Natural killer cell (primary cell): ENCODE results near the gene MEIS2. TPM values are rescaled to one million over a fixed set of nuclear protein-coding genes. Genes with fewer than 3 reads are reported as not detected.

Experiments
- ATAC-seq, 3 donors: fragments of 150-1000 bp in 2 of 3; fragments of 200-7000 bp in 1 of 3; cut with Tn5 transposase; 1 replicate in 1 of 3; 2 replicates in 2 of 3; pipeline ENCODE4 v1.10.0; 2021; ENCODE audit warnings: mild to moderate bottlenecking in 2 of 3, moderate library complexity in 2 of 3
- DNase-seq, 2 donors: peaks; one replicate each; pipeline versions ENCODE4 v3.0.0 to v3.0.0-alpha.2; 2013 to 2021; ENCODE audit warnings: mixed read lengths in 1 of 2
- H3K27ac ChIP-seq: one replicate; pipeline ENCODE4 v1.5.1; 2013; ENCODE audit warnings: mild to moderate bottlenecking, low read length
- H3K27me3 ChIP-seq: one replicate; pipeline ENCODE4 v1.6.1; 2013; ENCODE audit warnings: low read length; ENCODE audit not compliant: control insufficient read depth, insufficient read depth
- H3K36me3 ChIP-seq: one replicate; pipeline ENCODE4 v1.6.1; 2013; ENCODE audit warnings: low read length; ENCODE audit not compliant: control insufficient read depth, insufficient read depth
- H3K4me1 ChIP-seq: one replicate; pipeline ENCODE4 v1.6.1; 2013; ENCODE audit warnings: low read length; ENCODE audit not compliant: control insufficient read depth, insufficient read depth
- H3K4me3 ChIP-seq: one replicate; pipeline ENCODE4 v1.5.1; 2013; ENCODE audit warnings: low read length
- H3K9me3 ChIP-seq: one replicate; pipeline ENCODE4 v1.6.1; 2013; ENCODE audit warnings: low read length; ENCODE audit not compliant: control insufficient read depth, insufficient read depth
- H3K27ac Mint-ChIP-seq, 2 donors: one replicate each; pipeline ENCODE4 v1.8.0; 2022; ENCODE audit warnings: mild to moderate bottlenecking in 2 of 2, mixed read lengths in 2 of 2, moderate library complexity in 1 of 2
- H3K27me3 Mint-ChIP-seq, 2 donors: one replicate each; pipeline ENCODE4 v1.8.0; 2022; ENCODE audit warnings: low read depth in 2 of 2, mixed read lengths in 2 of 2
- H3K36me3 Mint-ChIP-seq: one replicate; pipeline ENCODE4 v1.8.0; 2022; ENCODE audit warnings: mixed read lengths
- H3K4me1 Mint-ChIP-seq, 2 donors: one replicate each; pipeline ENCODE4 v1.8.0; 2022; ENCODE audit warnings: mixed read lengths in 2 of 2
- H3K4me3 Mint-ChIP-seq: one replicate; pipeline ENCODE4 v1.8.0; 2022; ENCODE audit warnings: mild to moderate bottlenecking, moderate library complexity, mixed read lengths
- H3K9me3 Mint-ChIP-seq, 2 donors: one replicate each; pipeline ENCODE4 v1.8.0; 2022; ENCODE audit warnings: mixed read lengths in 2 of 2
- WGBS: methylation state at CpG from one replicate; pipeline ENCODE4 v1.1.7; 2013; ENCODE audit warnings: missing lambda C conversion rate; ENCODE audit not compliant: insufficient coverage; 5-methylcytosine and 5-hydroxymethylcytosine counted together
- intact Hi-C: fragments of 100-400 bp; cut with micrococcal nuclease; formaldehyde crosslinking; loops from one replicate; pipeline ENCODE4 v1.14.2; 2022
- total RNA-seq, 4 donors: library from RNA; stranded (reverse); fragments of 120-200 nt in 1 of 4; gene quantifications; one replicate each; pipeline versions ENCODE4 v1.2.3 to v1.2.4, GENCODE V29; 2013 to 2022
- TF ChIP-seq, protein P1 (sequence below): fragments of 200-600 bp; IDR thresholded peaks from one replicate; pipeline ENCODE4 v1.8.0; 2022; ENCODE audit warnings: antibody characterized with exemption

Gene MEIS2
- total RNA-seq, 3 donors from 2014 or later (not counting 1 experiment from before 2014, with no cell fraction given), result 0.35 TPM; not detected in 2

DNA sequence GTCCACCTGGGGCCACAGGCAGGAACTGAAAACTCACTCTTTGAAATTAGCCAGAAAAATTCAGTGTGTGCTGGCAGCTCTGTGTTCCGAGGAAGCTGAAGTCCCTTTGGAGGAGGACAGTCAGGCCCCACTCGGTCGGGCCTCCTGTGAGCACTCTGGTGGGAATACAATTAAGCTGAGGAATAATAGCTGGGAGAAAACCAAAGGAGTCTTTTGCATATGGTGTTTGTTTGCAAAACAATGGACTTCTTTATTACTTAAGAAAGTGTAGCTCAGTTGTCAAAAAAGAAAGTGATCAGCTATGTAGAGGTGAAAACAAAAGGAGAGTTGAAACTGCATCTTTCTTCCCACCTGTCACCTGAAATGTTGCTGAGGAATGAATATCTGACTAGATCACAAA lies 202.5 kb downstream of the MEIS2 start:
- Mint-ChIP-seq H3K4me1 (no peaks in the 10 kb centered on the region), H3K4me3 (no peak overlapping the region), H3K27ac (no peak overlapping the region), H3K27me3 (peaks cover 0 to 7% of the 10 kb centered on the region in 2 donors), H3K9me3 (peaks cover 0 to 2% of the 10 kb centered on the region in 2 donors), H3K36me3 (no peaks in the 10 kb centered on the region)
- Histone ChIP-seq H3K27ac (no peak overlapping the region), H3K36me3 (no peaks in the 10 kb centered on the region), H3K27me3 (no peaks in the 10 kb centered on the region), H3K4me3 (no peak overlapping the region), H3K4me1 (no peaks in the 10 kb centered on the region), H3K9me3 (no peaks in the 10 kb centered on the region)
- WGBS, result 96% methylated on average over 3 of the region's 3 CpGs
- DNase-seq (no peak), ATAC-seq (no peak)
- TF ChIP-seq, protein P1, sequence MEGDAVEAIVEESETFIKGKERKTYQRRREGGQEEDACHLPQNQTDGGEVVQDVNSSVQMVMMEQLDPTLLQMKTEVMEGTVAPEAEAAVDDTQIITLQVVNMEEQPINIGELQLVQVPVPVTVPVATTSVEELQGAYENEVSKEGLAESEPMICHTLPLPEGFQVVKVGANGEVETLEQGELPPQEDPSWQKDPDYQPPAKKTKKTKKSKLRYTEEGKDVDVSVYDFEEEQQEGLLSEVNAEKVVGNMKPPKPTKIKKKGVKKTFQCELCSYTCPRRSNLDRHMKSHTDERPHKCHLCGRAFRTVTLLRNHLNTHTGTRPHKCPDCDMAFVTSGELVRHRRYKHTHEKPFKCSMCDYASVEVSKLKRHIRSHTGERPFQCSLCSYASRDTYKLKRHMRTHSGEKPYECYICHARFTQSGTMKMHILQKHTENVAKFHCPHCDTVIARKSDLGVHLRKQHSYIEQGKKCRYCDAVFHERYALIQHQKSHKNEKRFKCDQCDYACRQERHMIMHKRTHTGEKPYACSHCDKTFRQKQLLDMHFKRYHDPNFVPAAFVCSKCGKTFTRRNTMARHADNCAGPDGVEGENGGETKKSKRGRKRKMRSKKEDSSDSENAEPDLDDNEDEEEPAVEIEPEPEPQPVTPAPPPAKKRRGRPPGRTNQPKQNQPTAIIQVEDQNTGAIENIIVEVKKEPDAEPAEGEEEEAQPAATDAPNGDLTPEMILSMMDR, result no peak
- intact Hi-C loops, result no loop called here

DNA sequence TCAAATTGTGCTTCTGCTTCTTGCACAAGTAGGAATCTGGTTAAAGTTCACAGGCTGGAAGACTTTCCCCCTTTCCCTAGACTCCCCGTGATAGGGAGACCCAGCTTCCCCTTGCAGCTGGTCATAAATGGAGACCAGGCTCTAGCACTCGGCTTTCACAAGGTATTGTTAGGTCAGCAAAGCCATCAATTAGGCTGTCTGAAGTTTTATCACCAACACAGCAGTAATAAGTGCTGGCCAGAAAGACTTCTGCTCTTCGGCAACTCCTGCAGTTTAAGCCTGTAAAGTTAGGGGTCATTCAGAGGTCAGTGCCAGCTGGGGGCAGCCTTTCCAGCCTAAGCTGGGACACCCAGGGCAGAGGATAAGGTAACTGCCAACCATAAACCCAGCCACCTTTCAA lies 203.4 kb downstream of the MEIS2 start:
- TF ChIP-seq, protein P1, result no peak
- Mint-ChIP-seq H3K27me3 (peaks cover 0 to 7% of the 10 kb centered on the region in 2 donors), H3K27ac (no peak overlapping the region), H3K9me3 (peaks cover 0 to 2% of the 10 kb centered on the region in 2 donors), H3K4me3 (no peak overlapping the region), H3K36me3 (no peaks in the 10 kb centered on the region), H3K4me1 (no peaks in the 10 kb centered on the region)
- DNase-seq (no peak), ATAC-seq (no peak)
- Histone ChIP-seq H3K9me3 (no peaks in the 10 kb centered on the region), H3K4me3 (no peak overlapping the region), H3K4me1 (no peaks in the 10 kb centered on the region), H3K27me3 (no peaks in the 10 kb centered on the region), H3K27ac (no peak overlapping the region), H3K36me3 (no peaks in the 10 kb centered on the region)
- 43% methylated on average over 3 of the region's 3 CpGs for WGBS
- intact Hi-C loops, result no loop called here

DNA sequence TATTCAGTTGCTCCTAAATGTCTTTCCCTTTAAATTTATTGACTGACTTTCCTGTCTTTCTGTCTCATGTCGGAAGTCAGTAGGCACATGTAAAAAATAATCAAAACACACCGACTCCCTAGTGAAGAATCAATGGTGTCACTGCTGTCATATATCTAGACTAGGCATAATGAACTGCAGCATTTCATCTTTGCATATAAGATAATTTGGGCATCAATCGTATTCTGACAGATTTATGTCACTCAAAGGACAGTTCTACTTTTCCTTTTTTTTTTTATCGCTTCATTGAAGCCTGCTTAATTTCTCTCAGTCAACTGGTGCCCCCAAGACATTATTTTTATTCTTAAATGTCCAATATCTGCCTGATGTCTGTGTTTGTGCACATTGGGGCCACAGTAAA lies 206.3 kb downstream of the MEIS2 start:
- Mint-ChIP-seq H3K36me3 (no peaks in the 10 kb centered on the region), H3K4me3 (no peak overlapping the region), H3K9me3 (peaks cover 0 to 2% of the 10 kb centered on the region in 2 donors), H3K27me3 (peaks cover 5 to 18% of the 10 kb centered on the region in 2 donors), H3K27ac (no peak overlapping the region), H3K4me1 (no peaks in the 10 kb centered on the region)
- H3K4me1 ChIP-seq, result no peaks in the 10 kb centered on the region
- ATAC-seq (no peak), DNase-seq (no peak)
- H3K36me3 ChIP-seq, result no peaks in the 10 kb centered on the region
- 76% methylated on average over 3 of the region's 4 CpGs for WGBS
- TF ChIP-seq, protein P1, result no peak
- no peak overlapping the region for H3K27ac ChIP-seq
- no peak overlapping the region for H3K4me3 ChIP-seq
- H3K9me3 ChIP-seq, result no peaks in the 10 kb centered on the region
- intact Hi-C loops, result no loop called here
- peaks cover 5% of the 10 kb centered on the region for H3K27me3 ChIP-seq

DNA sequence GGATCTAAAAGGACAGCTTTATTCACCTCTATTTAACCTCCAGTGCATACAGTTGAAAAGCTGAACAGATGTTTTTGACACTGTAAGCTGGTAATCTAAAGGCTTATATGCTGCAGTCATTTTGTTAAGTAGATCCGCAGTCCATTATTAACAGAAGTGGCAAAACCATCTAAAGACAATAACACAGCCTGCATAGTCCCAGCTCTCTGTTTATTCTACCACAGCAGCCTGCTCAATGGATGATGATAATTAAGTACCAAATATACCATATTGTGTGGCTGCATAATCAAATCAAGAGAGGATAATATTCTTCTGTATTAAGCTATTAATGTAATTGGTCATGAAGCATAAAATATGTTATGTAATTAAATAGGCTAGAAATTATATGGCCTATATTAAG lies 207.1 kb downstream of the MEIS2 start:
- DNase-seq (no peak), ATAC-seq (no peak)
- no peaks in the 10 kb centered on the region for H3K36me3 ChIP-seq
- Mint-ChIP-seq H3K4me3 (no peak overlapping the region), H3K9me3 (no peaks in the 10 kb centered on the region), H3K4me1 (no peaks in the 10 kb centered on the region), H3K27me3 (peaks cover 12 to 18% of the 10 kb centered on the region in 2 donors), H3K36me3 (no peaks in the 10 kb centered on the region), H3K27ac (no peak overlapping the region)
- no peaks in the 10 kb centered on the region for H3K9me3 ChIP-seq
- H3K4me1 ChIP-seq, result no peaks in the 10 kb centered on the region
- no peak overlapping the region for H3K4me3 ChIP-seq
- peaks cover 12% of the 10 kb centered on the region for H3K27me3 ChIP-seq
- H3K27ac ChIP-seq, result no peak overlapping the region
- TF ChIP-seq, protein P1, result no peak
- intact Hi-C loops, result no loop called here
- WGBS, result no CpG with 5 or more reads among the region's 1 CpG
